ENCODE measurements around the gene CCDC90B.

GRCh38 chr11:83299681-83300080 lies 13.5 kb upstream of the CCDC90B start:
- TF ChIP-seq CTCF (conservative IDR thresholded peaks at IDR 0.05; ENCODE audit: low read depth, low read length) (no peak), EZH2 (IDR thresholded peaks at IDR 0.05; ENCODE audit: borderline replicate concordance, low read depth, low read length, poor library complexity, severe bottlenecking) (no peak)
